Muscle of leg (tissue), 16 donors: ENCODE measurements around the gene GFOD1. TPM values are rescaled to one million over a fixed set of nuclear protein-coding genes. Genes with fewer than 3 reads are reported as not detected.

Source experiments
- DNase-seq: peaks from one replicate; pipeline ENCODE4 v3.0.0; 2013
- H3K27ac ChIP-seq: one replicate; pipeline ENCODE4 v1.5.1; 2013; ENCODE audit warnings: mild to moderate bottlenecking, low read length, control low read depth
- H3K27me3 ChIP-seq: one replicate; pipeline ENCODE4 v1.6.1; 2013; ENCODE audit warnings: low read length; ENCODE audit not compliant: control insufficient read depth, insufficient read depth
- H3K36me3 ChIP-seq: one replicate; pipeline ENCODE4 v1.6.1; 2013; ENCODE audit warnings: low read length; ENCODE audit not compliant: control insufficient read depth, insufficient read depth
- H3K4me1 ChIP-seq: one replicate; pipeline ENCODE4 v1.6.1; 2013; ENCODE audit warnings: low read length; ENCODE audit not compliant: control insufficient read depth, insufficient read depth
- H3K4me3 ChIP-seq: one replicate; pipeline ENCODE4 v1.5.1; 2013; ENCODE audit warnings: low read length, control low read depth
- H3K9me3 ChIP-seq: replicated peaks from 2 replicates; pipeline ENCODE4 v1.6.1; 2013; ENCODE audit warnings: low read depth, low read length; ENCODE audit not compliant: control insufficient read depth
- whole genome bisulfite sequencing: methylation state at CpG from one replicate; pipeline ENCODE4 v1.1.5; 2013; ENCODE audit warnings: missing lambda C conversion rate; ENCODE audit not compliant: insufficient coverage; 5-methylcytosine and 5-hydroxymethylcytosine counted together
- long read RNA-seq, 11 donors: transcript quantifications; one replicate each; lab custom pipeline, GENCODE V29; 2026
- polyA plus RNA-seq, 8 donors: library from polyadenylated mRNA; unstranded; fragments of 120-200 nt; gene quantifications; one replicate each; pipeline versions ENCODE4 v1.2.1 to v1.2.3, GENCODE V29; 2013; ENCODE audit warnings: inconsistent platforms in 1 of 8, low replicate concordance in 1 of 8; ENCODE audit not compliant: insufficient read length in 8 of 8, insufficient read depth in 1 of 8
- total RNA-seq: library from RNA; stranded (reverse); fragments of 120-200 nt; gene quantifications from one replicate; pipeline ENCODE4 v1.2.4, GENCODE V29; 2013

The GFOD1 gene, protein sequence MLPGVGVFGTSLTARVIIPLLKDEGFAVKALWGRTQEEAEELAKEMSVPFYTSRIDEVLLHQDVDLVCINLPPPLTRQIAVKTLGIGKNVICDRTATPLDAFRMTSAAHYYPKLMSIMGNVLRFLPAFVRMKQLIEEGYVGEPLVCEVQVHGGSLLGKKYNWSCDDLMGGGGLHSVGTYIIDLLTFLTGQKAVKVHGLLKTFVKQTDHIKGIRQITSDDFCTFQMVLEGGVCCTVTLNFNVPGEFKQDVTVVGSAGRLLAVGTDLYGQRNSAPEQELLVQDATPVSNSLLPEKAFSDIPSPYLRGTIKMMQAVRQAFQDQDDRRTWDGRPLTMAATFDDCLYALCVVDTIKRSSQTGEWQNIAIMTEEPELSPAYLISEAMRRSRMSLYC
- total RNA-seq = 3.2 TPM
- 1 to 10 TPM; 2.1 to 4.1 (median 2.5) TPM for polyA plus RNA-seq
- long read RNA-seq, donor 1 = 0 reads
- long read RNA-seq, donor 2 = 0 reads
- long read RNA-seq, donor 3 = 0 reads
- long read RNA-seq, donor 4 = 0 reads
- long read RNA-seq, donor 5 = 0 reads
- long read RNA-seq, donor 6, full-length matches to known transcripts = 1 of 1 reads
- long read RNA-seq, donor 6, partial matches to known transcripts = 0 of 1 reads
- long read RNA-seq, donor 6, other reads (novel, unspliced or antisense) = 0 of 1 reads
- long read RNA-seq, donor 7 = 0 reads
- long read RNA-seq, donor 8 = 0 reads
- long read RNA-seq, donor 9 = 0 reads
- long read RNA-seq, donor 10 = 0 reads
- long read RNA-seq, donor 11, full-length matches to known transcripts = 1 of 1 reads
- long read RNA-seq, donor 11, partial matches to known transcripts = 0 of 1 reads
- long read RNA-seq, donor 11, other reads (novel, unspliced or antisense) = 0 of 1 reads

DNA sequence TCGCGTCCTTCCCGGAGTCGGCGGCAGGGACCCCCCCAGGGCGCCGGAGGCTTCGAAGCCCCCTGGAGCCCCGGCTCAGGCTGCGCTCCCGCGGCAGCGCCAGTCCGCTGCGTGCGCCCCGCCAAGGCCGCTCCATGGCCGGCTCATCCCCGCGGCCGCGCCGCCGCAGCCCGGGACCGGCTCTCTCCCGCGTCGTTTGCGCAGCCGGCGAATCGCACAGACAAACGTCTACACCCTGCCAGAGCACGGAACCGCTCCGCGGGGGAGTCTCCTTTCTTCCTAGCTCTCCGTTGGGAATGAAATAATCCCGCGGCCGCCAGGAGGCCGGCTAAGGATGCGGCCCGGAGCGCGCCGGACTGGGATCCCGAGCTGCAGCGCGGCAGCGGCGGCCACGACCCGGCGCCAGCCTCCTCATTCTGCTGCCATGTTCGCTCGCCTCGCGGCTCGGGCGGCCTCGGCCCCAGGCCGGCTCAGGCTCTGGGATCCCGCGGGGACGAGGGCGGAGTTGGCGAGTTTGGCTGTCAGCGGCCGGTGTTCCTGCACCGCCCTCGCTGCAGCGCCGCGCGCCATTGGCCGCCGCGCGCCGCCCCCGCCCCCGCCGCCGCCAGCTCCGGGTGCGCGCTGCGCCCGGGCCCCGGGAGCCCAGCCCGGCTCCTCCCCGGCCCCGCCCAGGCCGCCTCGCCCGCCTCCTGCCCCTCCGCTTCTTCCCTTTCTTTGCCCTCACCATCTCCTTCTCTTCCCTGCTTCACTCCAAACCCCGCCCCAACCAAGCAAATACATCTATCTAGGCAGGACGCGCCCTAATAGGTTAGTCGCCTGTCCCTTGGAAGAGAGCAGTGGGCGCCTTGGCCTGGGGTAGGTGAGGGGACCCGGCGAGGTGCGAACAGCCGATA, at the start of gene GFOD1:
TSS of gene GFOD1 (minus strand) at position 479 of the 893 bp plus-strand sequence. CDS start 710 bp downstream, outside the sequence.
- peak within 1 kb of the TSS; percentile 65 for H3K4me3 ChIP-seq
- under 1% methylated on average over 100 of the region's 109 CpGs for WGBS
- peak; percentile 93 for DNase-seq
- peaks cover 15% of the 10 kb centered on the region for H3K4me1 ChIP-seq
- no peaks in the 10 kb centered on the region for H3K9me3 ChIP-seq
- peaks cover 17% of the 10 kb centered on the region for H3K27me3 ChIP-seq
- peak within 1 kb of the TSS; percentile 37 for H3K27ac ChIP-seq
- H3K36me3 ChIP-seq = no peaks in the 10 kb centered on the region

DNA sequence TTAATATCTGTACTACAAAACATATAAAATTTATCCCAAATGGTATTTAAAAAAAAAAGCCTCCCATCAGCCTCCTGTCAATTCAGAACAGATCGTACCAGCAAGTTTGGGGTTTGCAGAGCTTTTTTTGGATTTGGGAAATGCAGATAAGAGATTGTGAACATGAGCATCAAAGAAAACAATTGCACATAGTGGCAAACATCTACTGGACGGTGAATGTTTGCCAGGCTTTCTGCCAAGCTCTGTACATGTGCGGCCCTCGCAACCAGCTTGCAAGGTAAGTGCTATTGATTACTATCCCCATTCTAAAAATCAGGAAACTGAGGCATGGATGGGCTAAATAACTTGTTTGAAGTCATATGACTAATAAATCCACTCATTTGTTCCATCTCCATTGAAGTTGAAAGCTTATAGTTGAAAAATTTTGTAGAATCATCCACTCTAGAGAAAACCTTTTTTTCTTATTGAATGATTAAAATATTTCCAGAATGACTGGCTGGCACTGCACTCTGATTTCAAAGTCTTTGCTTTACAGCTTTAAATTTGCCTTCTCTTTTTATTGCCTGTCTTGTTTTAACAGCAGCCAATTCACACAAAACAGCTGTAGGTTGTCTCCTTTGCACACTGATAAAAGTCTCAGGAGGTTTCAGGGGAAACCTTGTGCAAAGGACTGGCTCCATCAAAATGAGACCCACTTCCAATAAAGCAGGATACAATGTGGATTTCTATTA, 49.6 kb upstream of the GFOD1 start:
- WGBS = 63% methylated on average over 1 of the region's 4 CpGs
- Histone ChIP-seq H3K9me3 (no peaks in the 10 kb centered on the region), H3K36me3 (no peaks in the 10 kb centered on the region), H3K27ac (no peak overlapping the region), H3K4me1 (no peaks in the 10 kb centered on the region), H3K27me3 (no peaks in the 10 kb centered on the region), H3K4me3 (no peak overlapping the region)
- DNase-seq = no peak

DNA sequence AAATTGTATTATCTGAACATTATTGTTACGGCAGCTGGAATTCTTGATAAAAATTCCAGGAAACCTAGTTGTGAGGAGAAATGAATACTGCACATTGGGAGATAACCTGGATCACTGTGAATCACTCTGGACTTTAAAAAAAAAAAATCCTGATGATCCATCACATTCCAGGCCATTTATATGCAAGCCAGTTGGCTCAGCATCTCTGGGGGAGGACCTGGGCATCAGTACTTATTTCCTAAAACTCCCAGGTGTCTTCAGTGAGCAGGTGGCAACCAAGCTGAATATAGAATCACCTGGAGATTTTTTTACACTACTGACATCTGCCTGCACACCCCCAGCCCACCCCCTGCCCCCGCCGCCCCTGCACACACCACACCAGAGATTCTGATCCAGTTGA, 47.9 kb upstream of the GFOD1 start:
- WGBS = no CpG with 5 or more reads among the region's 3 CpGs
- DNase-seq = no peak
- H3K4me3 ChIP-seq = no peak overlapping the region
- H3K4me1 ChIP-seq = no peaks in the 10 kb centered on the region
- H3K36me3 ChIP-seq = no peaks in the 10 kb centered on the region
- H3K9me3 ChIP-seq = no peaks in the 10 kb centered on the region
- H3K27ac ChIP-seq = no peak overlapping the region
- no peaks in the 10 kb centered on the region for H3K27me3 ChIP-seq

DNA sequence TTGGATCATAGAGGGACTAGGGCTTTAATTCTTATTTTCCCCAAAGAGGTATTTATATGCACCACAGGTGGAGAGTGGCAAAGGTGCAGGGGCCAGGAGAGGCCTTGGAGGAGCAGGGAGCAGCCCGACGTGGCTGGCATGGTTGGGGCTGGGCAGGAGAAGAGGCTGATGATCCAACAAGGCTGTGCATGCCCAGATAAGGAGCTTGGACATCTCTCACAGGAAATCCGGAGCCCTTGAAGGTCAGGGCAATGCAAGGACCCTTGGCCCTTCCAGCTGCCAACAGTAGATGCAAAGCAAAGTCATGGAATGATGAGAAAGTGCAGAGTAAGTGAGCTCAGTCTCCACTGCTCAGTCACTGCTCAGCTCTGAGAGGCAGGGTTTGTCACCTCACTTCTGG, 47.1 kb upstream of the GFOD1 start:
- Histone ChIP-seq H3K4me1 (no peaks in the 10 kb centered on the region), H3K9me3 (no peaks in the 10 kb centered on the region), H3K36me3 (no peaks in the 10 kb centered on the region), H3K27ac (no peak overlapping the region), H3K27me3 (no peaks in the 10 kb centered on the region), H3K4me3 (no peak overlapping the region)
- WGBS = 72% methylated on average over 3 of the region's 3 CpGs
- no peak for DNase-seq

DNA sequence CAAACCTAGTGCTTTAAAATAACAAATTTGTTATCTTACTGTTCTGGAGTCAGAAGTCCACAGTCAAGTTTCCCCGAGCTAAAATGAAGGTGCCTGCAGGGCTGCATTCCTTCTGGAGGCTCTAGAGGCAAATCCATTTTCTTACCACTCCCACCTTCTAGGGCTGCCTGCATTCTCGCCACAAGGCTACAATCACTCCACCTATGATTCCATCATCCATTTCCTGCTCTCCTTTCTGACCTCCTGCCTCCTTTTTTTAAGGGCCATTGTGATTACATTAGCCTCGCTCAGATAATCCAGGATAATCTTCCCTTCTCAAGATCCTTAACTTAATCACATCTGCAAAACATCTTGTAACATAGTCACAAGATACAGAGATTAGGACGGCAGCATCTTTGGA, 44.6 kb upstream of the GFOD1 start:
- WGBS = 42% methylated on average over 4 of the region's 4 CpGs
- no peaks in the 10 kb centered on the region for H3K27me3 ChIP-seq
- H3K36me3 ChIP-seq = no peaks in the 10 kb centered on the region
- peaks cover 2% of the 10 kb centered on the region for H3K4me1 ChIP-seq
- H3K4me3 ChIP-seq = no peak overlapping the region
- DNase-seq = no peak
- no peak overlapping the region for H3K27ac ChIP-seq
- no peaks in the 10 kb centered on the region for H3K9me3 ChIP-seq

DNA sequence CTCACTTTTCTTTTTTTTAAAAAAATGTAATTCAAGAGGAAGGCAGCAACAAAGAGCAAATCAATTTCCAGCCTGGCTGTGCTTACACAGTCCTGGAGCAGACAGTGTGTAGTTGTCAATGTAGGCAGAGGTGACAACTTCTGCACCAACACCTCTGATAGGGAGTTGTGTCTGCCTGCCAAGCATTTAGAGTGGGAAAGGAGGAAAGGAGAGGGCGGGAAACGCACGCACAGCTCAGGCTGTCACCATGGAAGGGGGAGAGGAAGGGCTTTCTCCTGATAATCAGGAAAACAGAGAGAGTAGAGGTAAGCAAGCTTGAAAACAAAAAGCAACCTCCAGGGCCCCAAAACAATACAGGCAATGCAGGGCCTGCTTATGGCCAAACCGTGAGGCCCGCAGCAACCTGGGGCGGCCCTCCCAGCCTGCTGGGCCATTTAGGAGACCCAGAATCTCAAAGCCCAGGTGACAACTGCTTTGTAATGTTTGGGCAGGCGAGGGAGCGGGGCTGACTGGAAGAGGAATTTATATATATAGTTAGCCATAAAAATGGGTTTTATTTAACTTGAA, 41.5 kb upstream of the GFOD1 start:
- peaks cover 10% of the 10 kb centered on the region for H3K4me1 ChIP-seq
- H3K36me3 ChIP-seq = no peaks in the 10 kb centered on the region

DNA sequence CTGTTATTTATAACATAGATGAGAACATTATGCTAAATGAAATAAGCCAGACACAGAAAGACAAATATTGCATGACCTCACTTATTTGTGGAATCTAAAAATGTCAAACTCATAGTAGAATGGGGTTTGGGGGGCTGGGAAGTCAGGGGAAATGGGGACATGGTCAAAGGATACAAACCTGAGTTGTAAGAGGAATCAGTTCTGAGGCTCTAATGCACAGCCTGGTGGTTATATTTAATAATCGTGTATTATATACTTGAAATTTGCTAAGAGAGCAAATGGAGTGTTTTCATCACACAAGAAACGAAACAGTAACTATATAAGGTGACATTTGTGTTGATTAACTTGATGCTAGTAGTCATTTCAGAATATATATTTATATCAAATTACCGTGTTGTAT, 40.8 kb upstream of the GFOD1 start:
- DNase-seq = peak; percentile 24
- Histone ChIP-seq H3K4me3 (no peak overlapping the region), H3K27me3 (no peaks in the 10 kb centered on the region), H3K4me1 (peaks cover 10% of the 10 kb centered on the region), H3K36me3 (no peaks in the 10 kb centered on the region), H3K9me3 (no peaks in the 10 kb centered on the region), H3K27ac (no peak overlapping the region)
- no CpG with 5 or more reads among the region's 3 CpGs for WGBS

More for the DNA sequence above, 41.5 kb upstream of the GFOD1 start:
- 64% methylated on average over 3 of the region's 8 CpGs for WGBS
- DNase-seq = no peak
- Histone ChIP-seq H3K27ac (no peak overlapping the region), H3K9me3 (no peaks in the 10 kb centered on the region), H3K4me3 (no peak overlapping the region), H3K27me3 (no peaks in the 10 kb centered on the region)

DNA sequence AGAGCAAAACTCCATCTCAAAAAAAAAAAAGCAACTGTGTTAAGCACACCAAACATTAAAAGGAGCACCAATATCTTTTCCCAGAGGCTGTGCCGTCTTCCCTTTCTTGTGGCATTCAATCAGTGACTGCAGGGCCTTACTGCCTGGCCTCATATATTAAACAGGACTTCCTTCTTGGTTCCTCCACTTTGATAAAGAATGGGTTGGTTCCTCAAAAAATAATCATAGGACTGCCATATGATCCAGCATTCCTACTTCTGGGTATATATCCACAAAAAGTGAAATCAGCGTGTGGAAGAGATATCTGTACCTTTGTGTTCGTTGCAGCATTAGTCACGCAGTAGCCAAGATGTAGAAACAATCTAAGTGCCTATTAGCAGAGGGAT, 40.3 kb upstream of the GFOD1 start:
- DNase-seq = no peak
- no peak overlapping the region for H3K27ac ChIP-seq
- 88% methylated on average over 1 of the region's 4 CpGs for WGBS
- no peaks in the 10 kb centered on the region for H3K27me3 ChIP-seq
- H3K9me3 ChIP-seq = no peaks in the 10 kb centered on the region
- no peaks in the 10 kb centered on the region for H3K36me3 ChIP-seq
- peaks cover 10% of the 10 kb centered on the region for H3K4me1 ChIP-seq
- no peak overlapping the region for H3K4me3 ChIP-seq
